A673 (cell line): Measurements from ENCODE around the gene SCAANT1. TPM values are rescaled to one million over a fixed set of nuclear protein-coding genes. Genes with fewer than 3 reads are reported as not detected.

Experiments
- total RNA-seq: library from RNA; stranded (reverse); gene quantifications from 2 replicates; pipeline ENCODE4 v1.2.3, GENCODE V29; 2021

The SCAANT1 gene
- total RNA-seq, 1 experiment from 2014 or later: not detected

Other genes with a start within 250 kb of the SCAANT1 start
- gene C3orf49, start 93.1 kb downstream of the SCAANT1 start, total RNA-seq: not detected in 2 replicates
- gene THOC7, start 48.6 kb downstream of the SCAANT1 start, total RNA-seq: 37.3 and 41.4 TPM in 2 replicates
- gene ATXN7, start 48.5 kb downstream of the SCAANT1 start, total RNA-seq: 11.3 and 13.8 TPM in 2 replicates
- gene PSMD6, start 111.1 kb upstream of the SCAANT1 start, total RNA-seq: 65.3 and 66.5 TPM in 2 replicates